MM.1S (cell line): ENCODE measurements around the gene COL27A1.

Source experiments
- CTCF ChIP-seq: fragments of 300-600 bp; sonication (generic); IDR thresholded peaks from 2 replicates; pipeline ENCODE4 v1.5.1; 2016; ENCODE audit warnings: antibody characterized with exemption, low read length, mixed read lengths
- EZH2 ChIP-seq: fragments of 300-600 bp; sonication (generic); optimal IDR thresholded peaks from 2 replicates; pipeline ENCODE3; 2017; ENCODE audit warnings: low read depth, mild to moderate bottlenecking, antibody characterized with exemption, low read length, mixed read lengths

GRCh38 chr9:114289106-114289505, 133.8 kb downstream of the COL27A1 start:
- TF ChIP-seq CTCF, result no peak
- TF ChIP-seq EZH2, result no peak
